OCI-LY1 (cell line): Measurements from ENCODE around the gene NASP.

Source experiments
- H2AFZ ChIP-seq: fragments of 200-600 bp; sonication (generic), shearing (Covaris generic); 2 replicates; pipeline ENCODE4 v1.6.0; 2014; ENCODE audit warnings: antibody characterized with exemption, mild to moderate bottlenecking, low read length
- H3F3A ChIP-seq: fragments of 200-600 bp; sonication (generic), shearing (Covaris generic); 2 replicates; pipeline ENCODE4 v1.6.0; 2014; ENCODE audit warnings: mild to moderate bottlenecking, antibody characterized with exemption, low read length, moderate library complexity; ENCODE audit not compliant: insufficient read depth
- H3K27ac ChIP-seq: fragments of 200-600 bp; sonication (generic); 2 replicates; pipeline ENCODE4 v1.5.1; 2014; ENCODE audit warnings: low read length, mixed run types, mild to moderate bottlenecking, low read depth; ENCODE audit not compliant: poor library complexity, severe bottlenecking
- H3K27me3 ChIP-seq: fragments of 200-600 bp; sonication (generic); 2 replicates; pipeline ENCODE4 v1.6.0; 2014; ENCODE audit warnings: antibody characterized with exemption, mild to moderate bottlenecking, low read length, moderate library complexity; ENCODE audit not compliant: insufficient read depth
- H3K36me3 ChIP-seq: fragments of 200-600 bp; sonication (generic); 2 replicates; pipeline ENCODE4 v1.6.1; 2014; ENCODE audit warnings: mild to moderate bottlenecking, antibody characterized with exemption, low read length, moderate library complexity, mixed read lengths; ENCODE audit not compliant: insufficient read depth
- H3K4me1 ChIP-seq: fragments of 200-600 bp; sonication (generic); 2 replicates; pipeline ENCODE4 v1.5.1; 2014; ENCODE audit warnings: mild to moderate bottlenecking, low read length, moderate library complexity; ENCODE audit not compliant: insufficient read depth, severe bottlenecking
- H3K4me2 ChIP-seq: fragments of 200-600 bp; sonication (generic), shearing (Covaris generic); 2 replicates; pipeline ENCODE4 v1.6.1; 2014; ENCODE audit warnings: low read length
- H3K4me3 ChIP-seq: fragments of 200-600 bp; sonication (generic); 2 replicates; pipeline ENCODE4 v1.5.1; 2014; ENCODE audit warnings: low read length, low read depth, mild to moderate bottlenecking, mixed read lengths; ENCODE audit not compliant: poor library complexity, severe bottlenecking
- H3K79me2 ChIP-seq: fragments of 200-600 bp; shearing (Covaris generic); 2 replicates; pipeline ENCODE4 v1.6.1; 2016; ENCODE audit warnings: mixed run types, low read length, mixed read lengths; ENCODE audit not compliant: insufficient read depth
- H3K9ac ChIP-seq: fragments of 200-600 bp; sonication (generic), shearing (Covaris generic); 2 replicates; pipeline ENCODE4 v1.6.1; 2014; ENCODE audit warnings: mild to moderate bottlenecking, low read length, mixed read lengths
- H3K9me2 ChIP-seq: fragments of 200-600 bp; sonication (generic), shearing (Covaris generic); 2 replicates; pipeline ENCODE4 v1.6.1; 2014; ENCODE audit warnings: low read depth, mild to moderate bottlenecking, low read length, mixed read lengths
- H3K9me3 ChIP-seq: fragments of 200-600 bp; shearing (Covaris generic); 2 replicates; pipeline ENCODE4 v1.6.1; 2014; ENCODE audit warnings: low read length, mixed read lengths
- H4K20me1 ChIP-seq: fragments of 200-600 bp; sonication (generic), shearing (Covaris generic); 2 replicates; pipeline ENCODE4 v1.6.0; 2016; ENCODE audit warnings: mild to moderate bottlenecking, low read length; ENCODE audit not compliant: insufficient read depth
- CTCF ChIP-seq: fragments of 200-600 bp; sonication (generic), shearing (Covaris generic); IDR thresholded peaks from 2 replicates; pipeline ENCODE4 v1.5.1; 2017; ENCODE audit warnings: mild to moderate bottlenecking, antibody characterized with exemption, low read length, moderate library complexity, mixed read lengths
- EZH2 ChIP-seq: fragments of 200-600 bp; sonication (generic), shearing (Covaris generic); IDR thresholded peaks from 2 replicates; pipeline ENCODE4 v1.8.0; 2017; ENCODE audit warnings: borderline replicate concordance, mixed run types, mild to moderate bottlenecking, antibody characterized with exemption, low read length, moderate library complexity, mixed read lengths

Gene NASP

GRCh38 chr1:45623972-45624371 is 40.1 kb downstream of the NASP start, which contains the start of gene CCDC17:
TSS of gene CCDC17 (minus strand) at chr1:45624054. CDS start at chr1:45623909, 145 bp downstream.
- Histone ChIP-seq H2AFZ (no peak within 1 kb of the TSS), H3K9me3 (no peaks in the 10 kb centered on the region), H3K9ac (no peak within 1 kb of the TSS), H4K20me1 (no peaks in the 10 kb centered on the region), H3F3A (no peaks in the 10 kb centered on the region), H3K27me3 (no peaks in the 10 kb centered on the region), H3K4me3 (no peak within 1 kb of the TSS), H3K79me2 (no peaks in the 10 kb centered on the region), H3K27ac (no peak within 1 kb of the TSS), H3K4me2 (no peak within 1 kb of the TSS), H3K9me2 (no peaks in the 10 kb centered on the region), H3K4me1 (no peaks in the 10 kb centered on the region), H3K36me3 (peaks cover 46% of the 10 kb centered on the region)
- no peak for TF ChIP-seq CTCF
- TF ChIP-seq EZH2, result no peak

DNA sequence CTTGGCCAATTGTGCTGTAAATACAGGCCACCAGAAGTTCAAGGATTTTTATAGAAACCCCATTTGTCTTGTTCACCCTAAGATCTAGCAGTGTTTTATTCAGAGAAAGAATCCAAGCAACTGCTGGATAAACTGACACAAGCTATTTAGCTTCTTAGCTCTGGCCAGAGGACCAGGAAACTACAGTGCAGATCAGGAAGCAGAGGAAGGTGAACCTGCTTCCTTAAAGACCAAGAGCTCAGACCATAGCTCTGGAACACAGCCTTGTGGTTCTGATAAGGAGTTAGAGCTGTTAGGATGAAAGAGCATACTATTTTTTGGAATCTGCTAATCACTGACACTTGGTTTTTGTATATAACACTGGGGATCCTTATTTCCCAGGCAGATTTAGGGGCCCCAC is 45.2 kb downstream of the NASP start:
- no peaks in the 10 kb centered on the region for H3K9me2 ChIP-seq
- no peaks in the 10 kb centered on the region for H3F3A ChIP-seq
- H3K4me2 ChIP-seq, result no peak overlapping the region
- H3K36me3 ChIP-seq, result peaks cover 81% of the 10 kb centered on the region
- H3K4me1 ChIP-seq, result no peaks in the 10 kb centered on the region
- no peak overlapping the region for H3K9ac ChIP-seq
- no peaks in the 10 kb centered on the region for H3K27me3 ChIP-seq
- no peak overlapping the region for H2AFZ ChIP-seq
- no peaks in the 10 kb centered on the region for H3K79me2 ChIP-seq
- H4K20me1 ChIP-seq, result no peaks in the 10 kb centered on the region
- no peak overlapping the region for H3K4me3 ChIP-seq
- TF ChIP-seq CTCF, result no peak
- no peak for TF ChIP-seq EZH2
- H3K27ac ChIP-seq, result no peak overlapping the region
- no peaks in the 10 kb centered on the region for H3K9me3 ChIP-seq

DNA sequence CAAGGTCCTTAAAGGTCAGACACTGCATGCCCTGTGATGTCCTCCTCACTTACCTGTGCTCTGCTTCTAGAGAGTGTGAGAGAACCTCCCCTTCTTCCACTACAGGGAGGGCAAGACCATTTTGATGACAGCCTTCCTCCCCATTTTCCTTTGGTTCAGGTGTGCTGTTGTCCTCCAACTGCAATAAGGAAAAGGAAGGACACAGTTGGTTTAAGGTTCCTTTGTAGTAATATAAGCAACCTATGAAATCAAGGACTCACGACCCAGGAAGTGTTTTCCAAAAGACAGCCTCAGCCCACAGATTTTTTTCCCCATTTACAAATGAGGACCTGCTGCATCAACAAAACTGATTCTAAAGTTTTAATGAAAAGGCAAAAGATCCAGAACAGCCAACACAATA is 46.6 kb downstream of the NASP start:
- no peaks in the 10 kb centered on the region for H4K20me1 ChIP-seq
- no peak overlapping the region for H3K4me2 ChIP-seq
- H3F3A ChIP-seq, result no peaks in the 10 kb centered on the region
- H3K27me3 ChIP-seq, result no peaks in the 10 kb centered on the region
- H3K36me3 ChIP-seq, result peaks cover 95% of the 10 kb centered on the region
- H3K9ac ChIP-seq, result no peak overlapping the region
- no peak for TF ChIP-seq CTCF
- no peak for TF ChIP-seq EZH2
- H3K27ac ChIP-seq, result no peak overlapping the region
- no peaks in the 10 kb centered on the region for H3K79me2 ChIP-seq
- no peaks in the 10 kb centered on the region for H3K9me3 ChIP-seq
- no peaks in the 10 kb centered on the region for H3K4me1 ChIP-seq
- H2AFZ ChIP-seq, result no peak overlapping the region
- no peak overlapping the region for H3K4me3 ChIP-seq
- H3K9me2 ChIP-seq, result no peaks in the 10 kb centered on the region
